ENCODE results near the gene PIAS2.
A peak's percentile ranks its signal among the peaks of the same experiment; 100 is the strongest.

Gene PIAS2

DNA sequence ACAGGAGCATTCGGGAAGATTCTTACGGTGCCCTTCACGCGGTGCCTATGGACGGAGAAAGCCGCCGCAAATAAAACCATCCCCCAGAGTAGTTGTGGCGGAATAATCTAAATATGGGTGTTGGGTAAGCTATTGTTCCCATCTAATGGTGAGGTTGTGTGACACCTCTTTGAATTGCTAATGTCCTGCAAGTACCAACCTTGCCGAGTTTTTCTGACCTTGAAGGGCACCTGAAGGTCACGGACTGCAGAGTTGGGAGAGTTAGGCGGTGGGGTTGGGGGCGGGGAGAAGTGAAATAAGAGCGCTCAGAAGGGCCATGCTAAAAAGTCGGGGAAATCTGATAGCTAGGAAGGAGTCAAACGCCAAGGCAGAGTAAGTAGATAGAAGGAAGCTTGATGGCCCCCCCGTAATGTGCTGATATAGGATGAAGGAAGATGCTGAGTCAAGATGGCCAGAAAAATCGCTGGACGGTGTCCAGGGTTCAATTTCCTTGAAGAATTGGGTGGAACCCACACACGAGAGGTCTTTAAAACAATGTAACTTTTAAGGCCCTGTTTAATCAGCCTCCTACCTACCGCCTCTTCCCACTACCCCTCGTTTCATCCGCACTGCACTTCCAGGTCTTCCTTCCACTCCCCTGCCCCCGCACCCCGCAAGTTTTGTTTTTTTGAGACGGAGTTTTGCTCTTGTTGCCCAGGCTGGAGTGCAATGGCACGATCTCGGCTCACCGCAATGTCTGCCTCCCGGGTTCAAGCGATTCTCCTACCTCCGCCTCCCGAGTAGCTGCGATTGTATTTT lies 695 bp upstream of the PIAS2 start:
- TF ChIP-seq, protein P1, sequence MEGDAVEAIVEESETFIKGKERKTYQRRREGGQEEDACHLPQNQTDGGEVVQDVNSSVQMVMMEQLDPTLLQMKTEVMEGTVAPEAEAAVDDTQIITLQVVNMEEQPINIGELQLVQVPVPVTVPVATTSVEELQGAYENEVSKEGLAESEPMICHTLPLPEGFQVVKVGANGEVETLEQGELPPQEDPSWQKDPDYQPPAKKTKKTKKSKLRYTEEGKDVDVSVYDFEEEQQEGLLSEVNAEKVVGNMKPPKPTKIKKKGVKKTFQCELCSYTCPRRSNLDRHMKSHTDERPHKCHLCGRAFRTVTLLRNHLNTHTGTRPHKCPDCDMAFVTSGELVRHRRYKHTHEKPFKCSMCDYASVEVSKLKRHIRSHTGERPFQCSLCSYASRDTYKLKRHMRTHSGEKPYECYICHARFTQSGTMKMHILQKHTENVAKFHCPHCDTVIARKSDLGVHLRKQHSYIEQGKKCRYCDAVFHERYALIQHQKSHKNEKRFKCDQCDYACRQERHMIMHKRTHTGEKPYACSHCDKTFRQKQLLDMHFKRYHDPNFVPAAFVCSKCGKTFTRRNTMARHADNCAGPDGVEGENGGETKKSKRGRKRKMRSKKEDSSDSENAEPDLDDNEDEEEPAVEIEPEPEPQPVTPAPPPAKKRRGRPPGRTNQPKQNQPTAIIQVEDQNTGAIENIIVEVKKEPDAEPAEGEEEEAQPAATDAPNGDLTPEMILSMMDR (IDR thresholded peaks at IDR 0.05; ENCODE audit: control insufficient read depth, extremely low read depth, insufficient read depth), result no peak
- DNase-seq (ENCODE audit: low read depth), result no peak
- H3K4me3 ChIP-seq (ENCODE audit: low read depth, low read length), result peak overlapping the region; percentile 70

DNA sequence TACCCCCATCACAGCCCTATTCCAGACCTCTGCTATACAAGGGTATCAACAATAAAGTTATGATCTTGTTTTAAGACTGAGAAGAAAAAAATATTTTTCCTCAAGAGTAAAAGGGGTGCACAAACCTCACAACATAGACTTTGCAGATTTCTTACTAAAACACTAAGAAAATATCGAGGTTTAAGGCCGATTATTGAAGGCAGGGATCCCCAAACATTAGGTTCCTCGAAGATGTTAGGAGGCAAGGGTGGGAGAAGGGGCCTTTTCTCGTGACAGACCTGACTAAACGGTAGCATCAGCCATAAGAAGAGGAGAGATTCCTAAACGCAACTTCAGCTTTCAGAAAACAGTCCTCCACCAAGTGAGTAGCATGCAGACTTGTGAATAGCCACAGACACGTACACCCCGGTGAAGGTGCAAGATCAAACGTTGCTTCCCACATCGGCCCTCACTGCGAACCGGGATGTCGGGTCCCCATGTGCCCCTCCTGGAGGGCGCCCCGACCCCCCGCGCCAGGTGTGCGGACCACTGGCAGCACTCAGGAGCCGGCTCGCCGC lies 678 bp downstream of the PIAS2 start:
- H3K4me3 ChIP-seq (ENCODE audit: low read depth, low read length), result peak overlapping the region; percentile 70
- TF ChIP-seq, protein P1 (IDR thresholded peaks at IDR 0.05; ENCODE audit: control insufficient read depth, extremely low read depth, insufficient read depth), result no peak
- no peak for DNase-seq (ENCODE audit: low read depth)

DNA sequence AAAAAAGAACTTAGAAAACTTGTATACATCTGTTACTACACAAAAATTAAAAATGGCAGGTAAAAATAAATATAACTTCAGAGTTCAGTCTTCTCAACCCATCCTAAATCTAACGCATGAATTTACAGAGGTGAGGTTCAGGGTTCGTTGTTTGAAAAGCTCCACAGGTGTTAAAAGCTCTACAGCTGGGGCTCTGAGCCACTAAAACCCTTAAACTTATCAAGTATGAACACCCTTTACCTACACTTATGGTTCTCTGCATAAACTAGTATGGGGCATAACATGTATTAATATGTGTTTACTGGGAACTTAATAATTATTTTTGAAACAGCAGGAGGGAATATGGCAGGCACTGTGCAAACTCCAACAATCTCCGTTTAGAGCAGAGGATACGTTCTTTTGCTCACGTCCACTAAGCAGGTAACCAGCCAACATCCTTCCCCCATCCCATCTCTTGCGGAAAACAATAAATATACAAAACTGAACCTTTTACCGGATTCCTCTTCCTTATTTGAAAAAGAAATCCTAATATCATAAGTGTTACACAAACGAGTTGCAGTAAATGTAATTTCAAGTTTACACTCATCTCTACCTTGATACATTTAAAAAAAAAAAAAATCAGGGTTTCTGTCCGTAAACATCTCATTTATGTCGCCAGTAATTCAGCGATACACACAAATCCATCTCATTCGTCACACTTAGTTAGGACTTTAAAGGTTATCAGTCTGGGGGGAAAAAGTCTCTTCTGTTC lies 1.3 kb downstream of the PIAS2 start:
- H3K4me3 ChIP-seq (ENCODE audit: low read depth, low read length), result peak overlapping the region; percentile 70
- TF ChIP-seq, protein P1 (IDR thresholded peaks at IDR 0.05; ENCODE audit: control insufficient read depth, extremely low read depth, insufficient read depth), result no peak
- no peak for DNase-seq (ENCODE audit: low read depth)

DNA sequence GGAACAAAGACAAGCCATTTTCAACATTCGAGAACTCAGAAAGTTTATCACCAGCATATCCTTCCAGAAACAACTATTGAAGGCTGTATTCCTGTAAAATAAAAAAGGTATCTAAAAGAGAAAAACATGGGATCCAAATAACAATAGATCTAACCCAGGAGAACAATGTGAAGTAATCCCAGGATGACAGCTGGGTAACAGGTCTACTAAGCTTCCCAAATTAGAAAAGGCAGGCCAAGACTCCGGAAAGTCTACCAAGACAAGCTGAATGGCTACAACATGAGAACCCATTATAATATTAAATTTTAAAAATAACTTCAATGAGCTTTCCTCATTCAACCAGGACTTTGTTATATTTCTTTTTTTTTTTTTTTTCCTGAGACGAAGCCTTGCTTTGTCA lies 6.5 kb downstream of the PIAS2 start:
- TF ChIP-seq, protein P1 (IDR thresholded peaks at IDR 0.05; ENCODE audit: control insufficient read depth, extremely low read depth, insufficient read depth), result no peak
- no peak for DNase-seq (ENCODE audit: low read depth)
- no peak overlapping the region for H3K4me3 ChIP-seq (ENCODE audit: low read depth, low read length)

DNA sequence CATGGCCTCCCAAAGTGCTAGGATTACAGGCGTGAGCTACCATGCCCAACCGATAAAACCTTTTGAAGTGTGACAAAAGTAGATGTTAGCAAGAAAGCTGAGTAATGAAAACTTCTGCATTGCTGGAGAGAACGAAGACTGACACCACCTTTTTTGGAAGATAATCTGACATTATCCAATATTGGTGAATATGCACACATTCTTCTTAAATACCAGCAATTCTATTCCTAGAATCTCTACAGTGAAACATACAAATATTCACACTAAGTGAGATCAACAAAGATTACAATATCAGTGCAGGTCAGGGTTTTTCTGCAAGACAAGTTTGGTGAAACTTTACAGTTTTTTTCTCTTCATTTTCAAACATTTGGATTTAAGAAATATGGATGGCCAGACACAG lies 7.8 kb downstream of the PIAS2 start:
- no peak for DNase-seq (ENCODE audit: low read depth)
- TF ChIP-seq, protein P1 (IDR thresholded peaks at IDR 0.05; ENCODE audit: control insufficient read depth, extremely low read depth, insufficient read depth), result no peak
- H3K4me3 ChIP-seq (ENCODE audit: low read depth, low read length), result no peak overlapping the region

DNA sequence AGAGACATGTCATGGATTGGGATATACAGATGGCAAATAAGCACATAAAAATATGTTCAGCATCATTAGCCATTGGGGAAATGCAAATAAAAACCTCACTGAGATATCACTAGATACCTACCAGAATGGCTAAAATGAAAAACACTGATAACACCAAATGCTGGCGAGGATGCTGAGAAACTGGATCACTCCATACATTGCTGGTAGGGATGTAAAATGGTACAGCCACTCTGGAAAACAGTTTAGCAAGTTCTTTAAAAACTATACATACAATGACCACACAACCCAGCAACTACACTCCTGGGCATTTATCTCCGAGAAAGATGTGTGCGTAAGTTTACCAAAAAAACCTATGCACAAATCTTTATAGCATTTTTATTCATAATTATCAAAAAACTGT lies 13.9 kb downstream of the PIAS2 start:
- DNase-seq (ENCODE audit: low read depth), result no peak
- H3K4me3 ChIP-seq (ENCODE audit: low read depth, low read length), result no peak overlapping the region
- TF ChIP-seq, protein P1 (IDR thresholded peaks at IDR 0.05; ENCODE audit: control insufficient read depth, extremely low read depth, insufficient read depth), result no peak
